Measurements from ENCODE around the gene FUT7. TPM values are rescaled to one million over a fixed set of nuclear protein-coding genes. Genes with fewer than 3 reads are reported as not detected.

FUT7 gene
- total and polyA plus RNA-seq, 9 of the 15 experiments (the other 6 are each of a cell fraction or from before 2014, with no cell fraction given): not detected

DNA sequence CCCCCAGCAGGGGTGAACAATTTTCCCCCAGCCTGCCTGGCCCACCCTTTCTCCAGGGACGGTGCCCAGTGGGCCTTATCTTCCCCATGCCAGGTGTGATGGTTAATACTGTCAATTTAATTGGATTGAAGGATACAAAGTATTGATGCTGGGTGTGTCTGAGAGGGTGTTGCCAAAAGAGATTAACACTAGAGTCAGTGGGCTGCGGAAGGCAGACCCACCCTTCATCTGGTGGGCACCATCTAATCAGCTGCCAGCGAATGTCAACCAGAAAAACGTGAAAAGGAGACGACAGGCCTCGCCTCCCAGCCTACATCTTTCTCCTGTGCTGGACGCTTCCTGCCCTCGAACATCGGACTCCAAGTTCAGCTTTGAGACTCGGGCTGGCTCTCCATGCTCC lies 5.6 kb upstream of the FUT7 start:
- H3K9me1 ChIP-seq (ENCODE audit: control insufficient read depth, insufficient read depth, low read length): no peaks in the 10 kb centered on the region
- 0 out of 2 replicates have a peak, but pooled peaks cover 2% of the 10 kb centered on the region for H4K20me1 ChIP-seq (replicated peaks; ENCODE audit: control insufficient read depth, insufficient read depth, low read length)
- WGBS (ENCODE audit: insufficient coverage, low coverage, missing lambda C conversion rate): 6% methylated on average over 10 of the region's 10 CpGs
- ATAC-seq (no peak), DNase-seq (ENCODE audit: extremely low read depth in 1 of 4, low spot score in 3 of 4) (no peak), FAIRE-seq (no peak)
- no peak overlapping the region for H3K4me3 ChIP-seq
- POLR2A ChIA-PET: interaction anchor here (0.6 to 0.8 kb wide), 2 partner anchors 8 to 20 kb away, joined by 3 read pairs; no protein-coding TSS in a partner anchor
- no peaks in the 10 kb centered on the region for H3K36me3 ChIP-seq (ENCODE audit: control insufficient read depth, insufficient read depth, low read length)
- intact Hi-C loops (cut with micrococcal nuclease): no loop called here
- no peak overlapping the region for H3K4me2 ChIP-seq (ENCODE audit: insufficient read depth, low read length)
- no TSS peak for BruUV-seq (replicated peaks)
- H2AFZ ChIP-seq (ENCODE audit: low read depth, low read length): no peak overlapping the region
- no peak overlapping the region for H3K27ac ChIP-seq (ENCODE audit: extremely low read depth, low read depth, low read length)
- H3K9me3 ChIP-seq (replicated peaks; ENCODE audit: control insufficient read depth, insufficient read depth, low read depth, low read length): no peaks in the 10 kb centered on the region
- H3K79me2 ChIP-seq (ENCODE audit: control insufficient read depth, insufficient read depth, low read length): no peaks in the 10 kb centered on the region
- H3K9ac ChIP-seq (ENCODE audit: insufficient read depth in 1 of 2, low read depth in 2 of 2, low read length in 2 of 2): 0 out of 4 replicates have a peak overlapping the region, but pooled peaks of 1 of the 2 experiments have one; percentile 36
- peaks cover 0 to 22% of the 10 kb centered on the region in 2 experiments; a peak in 1 of 5 replicates for H3K27me3 ChIP-seq (ENCODE audit: control insufficient read depth in 2 of 2, insufficient read depth in 2 of 2, low read length in 2 of 2)
- in situ Hi-C loops (cut with MboI): loop anchor here (5.0 kb wide), 2 partner anchors 90 to 265 kb away; partner anchors contain the start of gene C8G
- H3K4me1 ChIP-seq (replicated peaks in 1 of 2; ENCODE audit: control insufficient read depth in 2 of 2, insufficient read depth in 2 of 2, low read length in 2 of 2): peaks cover 0 to 67% of the 10 kb centered on the region in 2 experiments; a peak in 3 of 5 replicates
- CTCF ChIA-PET (ENCODE audit: low intra/inter-chr PET ratio): no interaction called here
- TF ChIP-seq YBX1 (IDR thresholded peaks at IDR 0.05) (no peak), TEAD4 (IDR thresholded peaks at IDR 0.05; ENCODE audit: low read length) (no peak), TEAD4 (CRISPR knock-in tag; IDR thresholded peaks at IDR 0.05; ENCODE audit: borderline replicate concordance) (no peak), MTA2 (IDR thresholded peaks at IDR 0.05; ENCODE audit: low read depth) (no peak), ASH1L (IDR thresholded peaks at IDR 0.05; ENCODE audit: borderline replicate concordance, low read depth, partially characterized antibody) (no peak), ZC3H8 (IDR thresholded peaks at IDR 0.05) (no peak), ZNF77 (CRISPR knock-in tag; IDR thresholded peaks at IDR 0.05) (no peak), ZNF444 (CRISPR knock-in tag; IDR thresholded peaks at IDR 0.05) (no peak), ZNF277 (CRISPR knock-in tag; IDR thresholded peaks at IDR 0.05; ENCODE audit: borderline replicate concordance) (no peak), CHD7 (IDR thresholded peaks at IDR 0.05; ENCODE audit: low read depth, low read length) (no peak), BMI1 (IDR thresholded peaks at IDR 0.05; ENCODE audit: low read length) (no peak)
